Hematopoietic multipotent progenitor cell treated with erythropoietin and hydrocortisone succinate and interleukin-3 and kit ligand, for 8 days (in vitro differentiated cells): ENCODE data around the gene PPP1CB.
"Not testable (repeated sequence)": the region's sequence is repeated elsewhere in the genome, so short reads cannot be mapped to it uniquely, and the experiment has no call there.

Source experiments
- DNase-seq: peaks from one replicate; pipeline ENCODE4 v3.0.0-alpha.2; 2015

PPP1CB gene

GRCh38 chr2:28780496-28780895 is 28.9 kb downstream of the PPP1CB start:
- no peak for DNase-seq

DNA sequence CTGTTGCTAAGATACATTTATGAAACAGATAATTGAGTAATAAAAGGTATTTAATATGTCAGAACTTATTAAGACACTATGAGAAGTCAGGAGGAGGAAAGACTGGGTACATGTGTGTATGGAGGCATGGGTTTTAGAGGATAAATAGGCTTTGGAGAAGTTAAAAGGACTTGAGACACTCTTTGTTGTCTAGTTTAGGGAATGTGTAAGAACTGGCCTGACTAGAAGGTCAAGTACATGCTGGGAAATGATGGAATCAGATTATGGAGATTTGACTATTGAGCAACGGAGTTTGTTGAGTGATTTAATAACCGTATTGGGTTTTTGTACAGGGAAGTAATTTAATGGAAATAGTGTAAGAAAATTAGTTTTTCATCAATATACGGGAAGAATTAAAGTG is 30.8 kb downstream of the PPP1CB start:
- DNase-seq, result no peak

GRCh38 chr2:28784570-28784969 is 32.9 kb downstream of the PPP1CB start:
- not testable (repeated sequence) for DNase-seq

DNA sequence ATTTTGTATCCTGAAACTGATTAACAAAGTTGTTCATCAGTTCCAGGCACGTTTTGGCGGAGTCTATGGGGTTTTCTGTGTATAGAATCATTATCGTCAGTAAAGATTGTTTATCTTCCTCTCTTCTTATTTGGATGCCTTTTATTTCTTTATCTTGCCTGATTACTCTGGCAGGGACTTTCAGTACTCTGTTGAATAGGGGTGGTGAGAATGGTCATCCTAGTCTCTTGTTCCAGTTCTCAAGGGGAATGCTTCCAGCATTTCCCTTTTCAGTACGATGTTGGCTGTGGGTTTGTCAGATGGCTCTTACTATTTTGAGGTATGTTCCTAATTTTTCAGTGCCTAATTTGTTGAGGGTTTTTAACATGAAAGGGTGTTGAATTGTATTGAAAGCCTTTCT is 45.0 kb downstream of the PPP1CB start:
- DNase-seq, result no peak

DNA sequence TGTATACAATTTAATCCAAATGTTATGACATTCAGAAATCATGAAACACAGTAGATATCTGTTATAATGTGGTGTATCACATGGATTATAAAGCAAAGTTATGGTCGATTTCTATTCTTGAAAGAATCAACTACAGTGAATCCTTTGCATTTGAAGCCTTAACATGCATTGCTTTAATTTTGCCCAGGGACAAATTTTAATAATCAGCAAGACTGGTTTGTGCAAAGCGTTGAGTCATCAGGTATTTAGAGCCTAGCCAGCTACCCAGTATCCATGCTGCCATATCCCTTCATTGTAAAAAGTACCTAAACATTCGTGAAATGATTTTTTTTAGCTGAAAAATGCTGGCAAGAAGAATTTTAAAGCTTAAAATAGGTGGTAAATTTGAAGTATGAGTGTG is 50.1 kb downstream of the PPP1CB start:
- no peak for DNase-seq

DNA sequence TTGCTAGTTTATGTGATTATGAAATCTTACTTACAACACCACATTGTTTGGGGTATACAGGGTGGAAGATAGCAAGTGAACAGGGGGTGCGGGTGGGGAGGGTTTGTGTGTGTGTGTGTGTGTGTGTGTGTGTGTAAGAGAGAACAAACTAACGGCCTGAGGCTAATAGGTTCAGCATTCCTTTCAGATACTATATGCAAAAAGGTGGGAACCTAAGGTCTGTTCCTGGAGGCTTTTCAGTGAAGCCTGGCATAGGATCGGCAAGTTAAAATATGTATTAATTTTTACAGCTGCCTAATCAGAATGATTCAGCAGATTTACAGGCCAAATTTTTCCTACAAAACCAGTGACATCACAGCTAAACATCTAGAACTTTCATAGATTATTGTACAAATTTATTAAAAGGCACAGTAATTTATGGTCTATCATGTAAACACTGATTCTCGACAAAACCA is 51.4 kb downstream of the PPP1CB start:
- peak; percentile 29 for DNase-seq

DNA sequence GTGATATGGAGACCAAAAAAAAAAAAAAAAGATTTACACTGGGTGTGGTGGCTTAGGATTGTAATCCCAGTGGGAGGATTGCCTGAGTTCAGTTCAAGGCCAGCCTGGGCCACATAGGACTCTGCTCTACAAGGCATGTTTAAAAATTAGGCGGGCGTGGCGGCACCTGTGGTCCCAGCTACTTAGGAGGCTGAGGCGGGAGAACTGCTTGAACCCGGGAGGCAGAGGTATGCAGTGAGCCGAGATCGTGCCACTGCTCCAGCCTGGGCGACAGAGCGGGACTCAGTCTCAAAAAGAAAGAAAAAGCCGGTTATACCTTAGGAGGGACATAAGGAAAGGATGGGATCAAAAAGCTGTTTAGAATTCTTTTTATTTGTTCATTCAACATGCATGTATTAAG is 58.3 kb downstream of the PPP1CB start:
- no peak for DNase-seq

GRCh38 chr2:28810384-28811285 is 59.0 kb downstream of the PPP1CB start, which contains the start of gene SPDYA:
Gene SPDYA, plus strand, starts transcription at chr2:28810834. Its CDS starts 5,181 bp downstream, at chr2:28816015.
- DNase-seq, result peak; percentile 76

DNA sequence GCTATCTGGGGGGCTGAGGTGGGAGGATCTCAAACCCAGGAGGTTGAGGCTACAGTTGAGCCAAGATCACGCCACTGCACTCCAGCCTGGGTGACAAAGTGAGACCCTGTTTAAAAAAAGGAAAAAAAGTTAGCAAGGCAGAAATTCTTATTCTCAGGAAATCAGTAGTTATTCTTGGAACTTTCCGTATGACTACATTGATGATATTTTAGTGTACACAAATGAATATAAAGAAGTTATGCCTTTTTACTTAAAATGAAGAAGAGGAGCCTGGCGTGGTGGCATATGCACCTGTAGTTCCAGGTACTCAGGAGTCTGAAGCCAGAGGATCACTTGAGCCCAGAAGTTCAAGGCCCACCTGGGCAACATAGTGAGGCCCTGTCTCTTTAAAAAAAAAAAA is 66.4 kb downstream of the PPP1CB start:
- DNase-seq, result no peak

DNA sequence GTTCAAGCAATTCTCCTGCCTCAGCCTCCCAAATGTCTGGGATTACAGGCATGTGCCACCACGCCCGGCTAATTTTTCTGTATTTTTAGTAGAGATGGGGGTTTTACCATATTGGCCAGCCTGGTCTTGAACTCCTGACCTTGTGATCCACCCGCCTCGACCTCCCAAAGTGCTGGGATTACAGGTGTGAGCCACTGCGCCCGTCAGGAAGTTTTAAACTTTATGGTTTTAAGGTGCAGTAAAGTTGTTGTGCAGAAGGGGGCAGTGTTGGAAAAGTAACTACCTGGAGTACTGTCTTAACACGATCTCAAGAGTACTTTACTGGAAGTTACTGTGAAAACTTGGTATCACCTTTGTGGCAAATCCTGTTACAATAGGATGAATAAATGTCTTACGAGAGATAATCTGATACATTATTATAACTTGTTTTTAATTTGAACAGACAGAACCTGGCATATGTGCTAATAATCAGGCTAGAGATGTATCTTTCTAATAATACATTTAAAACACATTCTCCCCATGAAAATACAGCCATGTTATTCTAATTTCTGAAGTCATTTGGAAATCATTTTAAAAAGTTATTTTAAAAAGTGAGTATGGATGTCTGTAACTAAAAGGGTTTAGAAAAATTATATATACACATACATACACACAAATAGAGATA is 69.8 kb downstream of the PPP1CB start:
- peak; percentile 71 for DNase-seq

DNA sequence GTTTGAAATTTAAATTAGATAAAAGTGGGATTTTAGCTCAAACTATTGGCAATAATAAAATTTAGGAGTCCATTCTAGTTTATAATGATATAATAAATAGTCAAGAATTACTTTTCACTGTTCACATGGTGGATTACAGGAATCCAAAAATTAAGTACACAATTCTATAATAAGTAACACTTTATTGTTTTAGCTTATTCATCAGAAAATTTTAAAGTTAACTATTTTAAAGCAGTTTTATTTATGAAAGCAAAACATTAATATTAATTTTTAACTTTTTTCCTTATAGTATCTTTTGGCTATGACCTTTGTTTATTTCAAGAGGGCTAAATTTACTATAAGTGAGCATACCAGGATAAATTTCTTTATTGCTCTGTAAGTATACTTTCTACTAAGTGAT is 70.4 kb downstream of the PPP1CB start:
- DNase-seq, result no peak

DNA sequence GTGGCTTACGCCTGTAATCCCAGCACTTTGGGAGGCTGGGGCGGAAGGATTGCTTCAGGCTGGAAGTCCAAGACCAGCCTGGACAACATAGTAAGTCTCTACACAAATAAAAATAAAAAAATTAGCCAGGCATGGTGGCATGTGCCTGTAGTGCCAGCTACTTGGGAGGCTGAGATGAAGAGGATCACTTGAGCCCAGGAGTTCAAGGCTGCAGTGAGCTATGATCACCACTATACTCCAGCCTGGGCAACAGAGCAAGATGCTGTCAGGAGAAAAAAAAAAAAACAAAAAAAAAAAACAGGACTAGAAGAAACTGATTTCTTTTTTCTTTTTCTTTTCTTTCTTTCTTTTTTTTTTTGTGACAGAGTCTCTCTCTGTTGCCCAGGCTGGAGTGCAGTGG is 72.6 kb downstream of the PPP1CB start:
- DNase-seq, result no peak

GRCh38 chr2:28824870-28825269 is 73.2 kb downstream of the PPP1CB start:
- no peak for DNase-seq

DNA sequence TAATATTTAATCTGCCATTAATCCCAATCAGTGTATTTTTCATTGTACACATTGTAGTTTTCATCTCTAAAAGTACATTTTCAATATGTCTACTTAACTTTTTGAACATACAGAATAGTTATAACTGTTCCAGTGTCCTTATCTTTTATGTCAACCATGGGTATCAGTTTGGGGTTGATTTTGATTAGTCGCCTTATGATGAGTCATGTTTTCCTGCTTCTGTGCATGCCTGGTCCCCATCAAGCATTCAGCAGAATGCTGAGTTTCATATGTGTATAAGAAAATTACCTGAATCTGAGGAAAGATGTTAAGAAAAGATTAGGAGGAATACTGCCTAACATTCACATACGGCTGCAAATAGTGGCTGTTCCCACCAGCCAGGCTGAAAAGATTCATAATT is 76.8 kb downstream of the PPP1CB start:
- peak; percentile 44 for DNase-seq

GRCh38 chr2:28833740-28834470 is 82.3 kb downstream of the PPP1CB start:
- DNase-seq, result no peak

DNA sequence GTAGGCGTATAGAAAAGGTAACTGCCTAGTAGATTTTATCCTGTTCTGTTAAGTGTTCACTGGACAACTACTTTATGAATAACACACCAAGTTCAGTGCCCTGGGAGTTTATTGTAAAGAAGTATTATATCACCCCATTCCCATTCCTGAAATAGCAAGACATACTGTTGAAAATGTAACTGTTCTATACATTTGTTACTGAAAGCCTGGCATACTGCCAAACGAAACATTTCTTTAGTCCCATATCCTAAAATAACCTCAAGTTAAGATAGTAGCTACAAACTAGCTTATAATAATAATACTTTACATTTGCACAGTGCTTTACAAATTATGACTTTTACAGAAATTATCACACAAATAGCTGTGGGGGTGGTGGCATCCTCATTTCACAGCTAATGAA is 84.2 kb downstream of the PPP1CB start:
- no peak for DNase-seq

DNA sequence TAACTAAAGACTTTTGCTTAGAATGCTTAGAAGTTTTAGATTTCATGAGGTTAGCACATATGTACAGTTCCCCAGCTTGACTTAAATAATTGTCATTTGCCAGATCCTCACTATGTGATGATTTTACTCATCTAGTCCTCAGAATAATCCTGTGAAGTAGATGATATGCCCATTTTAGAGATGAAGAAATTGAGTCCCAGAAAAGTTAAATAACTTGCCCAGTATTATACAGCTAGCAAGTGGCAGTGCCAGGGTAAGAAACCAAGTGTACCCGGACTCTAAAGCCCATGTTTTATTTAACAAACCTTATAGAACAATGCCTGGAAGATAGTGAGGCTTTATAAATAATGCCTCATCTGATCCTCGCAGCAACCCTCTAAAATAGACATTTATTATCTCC is 87.3 kb downstream of the PPP1CB start:
- no peak for DNase-seq

DNA sequence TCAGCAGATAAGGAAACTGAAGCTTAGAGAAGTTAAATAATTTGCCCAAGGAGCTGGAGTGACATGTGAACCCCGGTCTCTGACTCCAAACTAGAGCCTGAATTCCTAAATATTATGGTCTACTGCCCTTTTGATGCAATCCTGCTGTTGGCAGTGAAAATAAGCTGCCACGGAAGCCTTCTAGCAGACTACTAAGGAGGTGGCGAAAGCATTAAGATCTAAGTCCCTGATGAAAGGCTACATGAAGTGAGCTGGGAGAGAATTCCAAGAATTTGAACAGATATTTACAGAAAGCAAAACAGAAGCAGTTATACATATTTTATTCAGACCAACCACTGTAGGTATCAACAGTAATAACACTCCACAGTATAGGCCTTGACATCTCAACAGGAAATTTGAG is 90.4 kb downstream of the PPP1CB start:
- no peak for DNase-seq
